GM18867 (cell line): ENCODE results near the gene NDUFB3.
A peak's percentile ranks its signal among the peaks of the same experiment; 100 is the strongest.
"Not testable (repeated sequence)": the region's sequence is repeated elsewhere in the genome, so short reads cannot be mapped to it uniquely, and the experiment has no call there.

Experiments
- ATAC-seq: cut with Tn5 transposase; IDR thresholded peaks from one replicate; pipeline ENCODE4 v1.9.1; 2021; ENCODE audit warnings: mild to moderate bottlenecking, moderate library complexity; ENCODE audit not compliant: unreplicated experiment

NDUFB3 gene

DNA sequence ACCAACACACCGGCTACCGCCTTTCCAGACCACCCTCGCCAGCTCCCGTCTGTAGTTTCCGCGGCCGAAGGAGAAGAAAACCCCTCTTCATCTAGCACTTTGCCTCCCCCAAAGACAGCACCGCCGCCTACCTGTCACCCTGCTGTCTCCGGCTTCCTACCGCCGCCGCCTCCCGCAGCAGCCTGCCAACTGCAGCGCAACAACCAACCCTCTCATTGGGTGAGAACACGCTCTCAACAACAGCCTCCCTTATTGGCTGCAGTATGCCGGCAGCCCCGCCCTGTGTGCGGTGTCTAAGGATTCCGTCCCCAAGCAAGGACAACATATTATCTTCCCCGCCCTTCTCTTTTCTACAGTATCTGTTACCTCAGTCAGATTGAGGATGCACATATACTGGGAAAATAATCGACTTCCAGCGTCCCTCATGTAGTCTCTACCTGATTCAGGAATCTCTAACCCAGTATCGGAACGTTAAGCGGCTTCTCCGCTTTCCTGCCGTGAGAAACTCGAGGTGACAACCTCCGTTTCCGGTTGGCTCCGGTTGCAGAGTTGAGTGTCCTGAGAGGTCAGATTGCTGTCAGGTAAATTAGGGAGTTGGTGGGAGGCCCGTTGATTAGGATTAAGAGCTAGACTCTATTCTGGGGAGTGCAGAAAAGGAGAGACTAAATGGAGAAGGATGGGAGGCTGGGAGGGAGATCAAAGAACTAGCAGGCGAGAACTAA, at the start of gene NDUFB3, which contains the start of gene HYCC2:
NDUFB3 (plus strand) TSS at position 523 of the 722 bp plus-strand sequence. CDS start 6,882 bp downstream, outside the sequence.
HYCC2 (minus strand) TSS at position 193 of the 722 bp plus-strand sequence. CDS start 47,662 bp downstream, outside the sequence.
- peak; percentile 97 for ATAC-seq

- no peak for ATAC-seq
Observed at GRCh38 chr2:201024518-201024917, 47.3 kb upstream of the NDUFB3 start.

DNA sequence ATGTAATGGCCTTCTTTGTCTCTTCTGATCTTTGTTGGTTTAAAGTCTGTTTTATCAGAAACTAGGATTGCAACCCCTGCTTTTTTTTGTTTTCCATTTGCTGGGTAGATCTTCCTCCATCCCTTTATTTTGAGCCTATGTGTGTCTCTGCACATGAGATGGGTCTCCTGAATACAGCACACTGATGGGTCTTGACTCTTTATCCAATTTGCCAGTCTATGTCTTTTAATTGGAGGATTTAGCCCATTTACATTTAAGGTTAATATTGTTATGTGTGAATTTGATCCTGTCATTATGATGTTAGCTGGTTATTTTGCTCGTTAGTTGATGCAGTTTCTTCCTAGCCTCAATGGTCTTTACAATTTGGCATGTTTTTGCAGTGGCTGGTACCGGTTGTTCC, 37.4 kb upstream of the NDUFB3 start:
- ATAC-seq: not testable (repeated sequence)

GRCh38 chr2:201038361-201038760, 33.4 kb upstream of the NDUFB3 start:
- ATAC-seq: not testable (repeated sequence)

- ATAC-seq: no peak
Observed at GRCh38 chr2:201038855-201039254, 32.9 kb upstream of the NDUFB3 start.

DNA sequence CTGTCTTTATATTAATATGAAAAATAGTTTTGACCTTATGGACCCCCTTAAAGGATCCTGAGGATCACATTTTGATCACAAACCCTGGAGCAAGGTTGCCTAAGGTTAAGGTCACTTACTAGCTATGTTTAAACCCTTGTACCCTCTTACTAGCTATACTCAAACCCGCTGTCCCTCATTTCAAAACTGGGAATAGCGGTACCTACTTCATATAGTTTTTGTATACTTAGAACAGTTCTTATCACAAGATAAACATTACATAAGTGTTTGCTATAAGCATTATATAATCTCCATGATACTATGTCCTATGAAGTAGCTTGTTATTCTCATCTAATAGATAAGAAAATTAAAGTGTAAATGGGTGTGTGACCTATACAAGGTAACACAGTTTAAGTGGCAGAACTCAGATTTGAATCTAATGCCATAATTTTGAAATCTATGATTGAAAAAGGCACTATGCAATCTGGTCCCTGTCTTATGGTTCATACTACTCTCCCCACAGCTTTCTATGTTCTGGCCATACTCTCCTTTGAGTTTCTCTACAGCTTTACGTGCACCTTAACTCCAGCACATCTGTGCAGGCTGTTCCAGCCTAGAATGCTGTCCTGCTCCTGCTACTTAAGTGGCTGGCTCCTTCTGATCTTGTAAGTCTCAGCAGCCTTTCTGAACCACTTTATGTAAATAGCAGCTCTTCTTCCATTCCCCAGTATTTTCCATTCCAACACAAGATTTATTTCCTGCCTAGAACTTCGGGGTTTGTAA, 30.8 kb upstream of the NDUFB3 start:
- no peak for ATAC-seq

GRCh38 chr2:201042451-201042850, 29.4 kb upstream of the NDUFB3 start:
- not testable (repeated sequence) for ATAC-seq

GRCh38 chr2:201043050-201043449, 28.8 kb upstream of the NDUFB3 start:
- not testable (repeated sequence) for ATAC-seq

- no peak for ATAC-seq
Observed at GRCh38 chr2:201046881-201047280, 24.9 kb upstream of the NDUFB3 start.

DNA sequence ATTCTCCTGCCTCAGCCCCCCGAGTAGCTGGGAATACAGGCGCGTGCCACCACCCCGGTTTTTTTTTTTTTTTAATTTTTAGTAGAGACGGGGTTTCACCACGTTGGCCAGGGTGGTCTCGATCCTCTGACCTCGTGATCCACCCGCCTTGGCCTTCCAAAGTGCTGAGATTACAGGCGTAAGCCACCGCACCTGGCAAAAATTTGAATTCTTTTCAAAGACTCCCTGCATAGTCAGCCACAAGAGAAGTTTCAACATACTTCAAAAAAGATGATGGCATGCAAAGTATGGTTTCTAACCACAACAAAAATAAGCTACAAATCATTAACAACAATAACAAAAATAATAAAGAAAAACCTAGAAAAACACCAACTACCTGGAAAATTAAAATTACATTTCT, 22.3 kb upstream of the NDUFB3 start:
- ATAC-seq: no peak

DNA sequence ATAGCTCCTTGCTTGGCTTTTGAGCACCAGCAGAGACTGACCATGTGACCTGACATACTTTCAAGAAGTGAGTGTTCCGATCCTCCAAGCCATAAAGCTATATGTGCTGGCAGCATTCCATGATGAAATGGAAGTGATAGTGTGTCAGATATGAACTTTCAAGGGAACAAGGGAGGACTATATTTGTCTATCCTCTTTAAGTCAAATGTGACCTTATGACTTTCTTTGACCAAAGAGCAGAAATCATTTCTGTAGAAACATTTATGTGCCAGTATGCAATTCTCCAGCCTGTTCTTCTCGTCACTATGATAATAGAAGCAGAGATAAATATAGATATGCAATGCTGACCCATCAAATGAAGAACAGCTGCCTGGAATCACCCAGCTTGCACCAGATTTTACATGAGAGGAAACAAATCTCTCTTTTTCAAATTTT, 14.7 kb upstream of the NDUFB3 start:
- ATAC-seq: no peak

DNA sequence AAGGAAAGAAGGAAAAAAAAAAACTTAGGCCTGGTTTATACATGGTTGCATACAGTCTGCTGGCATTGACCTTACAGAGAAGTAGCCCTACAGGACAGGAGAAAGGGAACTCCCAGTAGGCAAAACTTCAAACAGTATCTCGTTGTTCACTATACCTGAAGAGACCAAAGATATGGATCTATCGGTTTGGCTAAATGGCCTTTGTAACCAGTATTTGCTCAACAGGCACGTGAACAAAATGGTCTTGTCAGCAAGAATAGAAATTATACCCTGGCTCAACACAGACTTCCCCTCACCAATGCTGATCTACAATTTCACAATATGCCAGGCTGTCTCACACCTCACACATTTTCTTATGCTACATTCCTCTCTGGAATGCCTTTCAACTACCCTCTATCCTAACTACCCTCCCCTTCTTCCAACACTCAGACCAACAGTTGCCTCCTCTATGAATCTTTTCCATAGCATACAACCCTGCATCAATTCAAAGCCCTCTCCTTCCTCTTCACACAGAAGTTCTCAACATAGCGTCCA, 14.0 kb upstream of the NDUFB3 start:
- no peak for ATAC-seq

DNA sequence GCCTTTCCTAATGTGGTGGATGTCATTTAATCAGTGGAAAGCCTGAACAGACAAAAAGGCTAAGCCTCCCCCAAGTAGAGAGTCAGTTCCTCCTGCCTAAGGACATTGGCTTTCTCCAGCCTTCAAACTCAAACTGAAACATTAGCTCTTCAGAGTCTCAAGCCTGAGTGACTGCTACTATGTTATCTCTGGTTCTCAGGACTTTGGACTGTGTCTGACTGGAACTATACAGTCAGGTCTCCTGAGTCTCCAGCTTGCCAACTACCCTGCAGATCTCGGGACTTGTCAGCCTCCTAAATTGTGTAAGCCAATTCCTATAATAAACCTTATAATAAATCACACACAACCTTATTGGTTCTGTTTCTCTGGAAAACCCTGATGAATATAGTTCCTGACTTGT, 12.9 kb upstream of the NDUFB3 start:
- ATAC-seq: no peak

DNA sequence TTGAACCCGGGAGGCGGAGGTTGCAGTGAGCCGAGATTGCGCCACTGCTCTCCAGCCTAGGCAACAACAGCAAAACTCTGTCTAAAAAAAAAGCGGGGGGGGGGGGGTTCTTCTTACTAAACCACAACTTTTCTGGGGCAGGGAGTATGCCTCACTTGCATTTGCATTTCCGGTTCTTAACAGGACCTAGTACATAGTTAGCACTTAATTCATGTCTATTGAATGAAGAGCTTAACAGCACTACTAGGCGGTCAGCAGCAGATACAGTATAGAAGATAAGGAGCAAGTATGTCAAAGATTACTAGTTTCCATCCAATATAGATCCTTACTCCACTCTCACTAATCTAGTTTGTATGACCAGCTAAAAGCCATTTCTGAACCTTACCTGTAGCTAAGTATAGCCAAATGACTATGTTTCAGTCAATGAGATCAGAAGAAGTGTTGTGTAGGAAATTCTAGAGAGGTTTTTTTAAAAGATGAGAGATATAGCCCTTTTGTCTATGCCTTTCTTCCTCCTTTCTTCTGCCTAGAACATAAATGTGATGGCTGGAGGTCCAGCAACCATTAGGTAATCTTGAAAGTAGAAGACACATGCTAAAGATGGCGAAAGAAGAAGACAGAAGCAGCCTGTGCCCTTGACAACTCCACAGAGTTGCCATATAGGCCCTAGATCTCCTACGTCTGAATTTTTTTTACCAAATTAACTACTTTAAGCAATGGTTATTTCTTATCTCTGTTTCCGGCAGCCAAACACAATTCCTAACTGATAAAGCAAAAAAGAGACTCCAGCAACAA, 11.6 kb upstream of the NDUFB3 start:
- no peak for ATAC-seq

GRCh38 chr2:201063516-201063915, 8.3 kb upstream of the NDUFB3 start:
- ATAC-seq: not testable (repeated sequence)

DNA sequence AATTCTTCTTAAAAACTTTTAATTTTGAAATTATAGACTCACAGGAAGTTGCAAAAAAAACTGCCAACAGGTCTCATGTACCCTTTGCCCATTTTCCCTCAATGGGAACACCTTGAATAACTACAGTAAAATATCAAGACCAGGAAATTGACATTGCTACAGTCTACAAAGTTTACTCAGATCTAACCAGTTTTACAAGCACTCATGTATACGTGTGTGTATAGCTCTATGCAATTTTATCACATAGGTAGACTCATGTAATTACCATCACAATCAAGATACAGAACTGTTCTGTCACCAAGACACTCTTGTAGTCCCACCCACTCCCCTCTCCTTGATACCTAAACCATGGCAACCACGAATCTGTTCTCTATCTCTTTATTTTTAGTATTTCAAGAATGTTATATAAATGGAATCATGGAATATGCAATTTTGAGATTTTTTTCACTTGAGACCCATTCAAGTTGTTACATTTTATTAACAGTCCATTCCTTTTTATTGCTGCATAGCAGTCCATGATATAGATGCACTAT, 6.9 kb upstream of the NDUFB3 start:
- no peak for ATAC-seq

GRCh38 chr2:201070948-201071478, 788 bp upstream of the NDUFB3 start:
- peak; percentile 19 for ATAC-seq

- peak; percentile 1 for ATAC-seq
Observed at GRCh38 chr2:201072201-201072530, 365 bp downstream of the NDUFB3 start.

GRCh38 chr2:201073071-201073470, 1.3 kb downstream of the NDUFB3 start:
- ATAC-seq: no peak

- no peak for ATAC-seq
Observed at GRCh38 chr2:201074996-201075395, 3.2 kb downstream of the NDUFB3 start.

DNA sequence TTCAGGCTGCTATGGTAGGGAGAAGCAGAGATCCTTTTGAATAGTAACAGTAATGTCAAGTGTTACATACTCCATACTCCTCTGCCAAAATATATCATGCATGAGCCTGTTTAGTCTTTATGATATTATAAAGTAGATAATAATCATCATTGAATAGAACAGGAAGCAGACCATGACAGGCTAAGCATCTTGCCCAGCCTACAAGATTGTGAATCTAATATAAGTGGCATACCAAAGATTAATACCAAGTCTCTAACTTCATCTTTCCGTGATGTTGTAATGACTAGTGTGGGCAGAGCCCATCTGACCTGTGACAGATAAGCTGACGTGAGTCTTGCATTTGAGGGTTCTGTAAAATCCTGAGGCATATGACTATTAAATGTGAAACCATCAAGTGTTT, 13.1 kb downstream of the NDUFB3 start:
- no peak for ATAC-seq
